22Rv1 (cell line): ENCODE data around the gene CYSTM1.

Experiments used
- H3K27ac ChIP-seq: fragments of 450-650 bp; 2 replicates; pipeline ENCODE4 v1.5.1; 2017
- ZFX ChIP-seq: fragments of 450-650 bp; IDR thresholded peaks from 2 replicates; pipeline ENCODE4 v1.6.1; 2017; ENCODE audit warnings: antibody characterized with exemption, borderline replicate concordance
- TF ChIP-seq, protein P1 (sequence below): fragments of 450-650 bp; IDR thresholded peaks from 2 replicates; pipeline ENCODE4 v1.5.1; 2017; ENCODE audit warnings: mild to moderate bottlenecking

Gene CYSTM1, protein sequence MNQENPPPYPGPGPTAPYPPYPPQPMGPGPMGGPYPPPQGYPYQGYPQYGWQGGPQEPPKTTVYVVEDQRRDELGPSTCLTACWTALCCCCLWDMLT

GRCh38 chr5:140174465-140175366 lies at the start of gene CYSTM1:
Gene CYSTM1, plus strand, starts transcription at chr5:140175188. Its CDS starts 19,278 bp downstream, at chr5:140194466.
- H3K27ac ChIP-seq = peak within 1 kb of the TSS; percentile 59
- TF ChIP-seq, protein P1, sequence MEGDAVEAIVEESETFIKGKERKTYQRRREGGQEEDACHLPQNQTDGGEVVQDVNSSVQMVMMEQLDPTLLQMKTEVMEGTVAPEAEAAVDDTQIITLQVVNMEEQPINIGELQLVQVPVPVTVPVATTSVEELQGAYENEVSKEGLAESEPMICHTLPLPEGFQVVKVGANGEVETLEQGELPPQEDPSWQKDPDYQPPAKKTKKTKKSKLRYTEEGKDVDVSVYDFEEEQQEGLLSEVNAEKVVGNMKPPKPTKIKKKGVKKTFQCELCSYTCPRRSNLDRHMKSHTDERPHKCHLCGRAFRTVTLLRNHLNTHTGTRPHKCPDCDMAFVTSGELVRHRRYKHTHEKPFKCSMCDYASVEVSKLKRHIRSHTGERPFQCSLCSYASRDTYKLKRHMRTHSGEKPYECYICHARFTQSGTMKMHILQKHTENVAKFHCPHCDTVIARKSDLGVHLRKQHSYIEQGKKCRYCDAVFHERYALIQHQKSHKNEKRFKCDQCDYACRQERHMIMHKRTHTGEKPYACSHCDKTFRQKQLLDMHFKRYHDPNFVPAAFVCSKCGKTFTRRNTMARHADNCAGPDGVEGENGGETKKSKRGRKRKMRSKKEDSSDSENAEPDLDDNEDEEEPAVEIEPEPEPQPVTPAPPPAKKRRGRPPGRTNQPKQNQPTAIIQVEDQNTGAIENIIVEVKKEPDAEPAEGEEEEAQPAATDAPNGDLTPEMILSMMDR = no peak
- no peak for TF ChIP-seq ZFX

DNA sequence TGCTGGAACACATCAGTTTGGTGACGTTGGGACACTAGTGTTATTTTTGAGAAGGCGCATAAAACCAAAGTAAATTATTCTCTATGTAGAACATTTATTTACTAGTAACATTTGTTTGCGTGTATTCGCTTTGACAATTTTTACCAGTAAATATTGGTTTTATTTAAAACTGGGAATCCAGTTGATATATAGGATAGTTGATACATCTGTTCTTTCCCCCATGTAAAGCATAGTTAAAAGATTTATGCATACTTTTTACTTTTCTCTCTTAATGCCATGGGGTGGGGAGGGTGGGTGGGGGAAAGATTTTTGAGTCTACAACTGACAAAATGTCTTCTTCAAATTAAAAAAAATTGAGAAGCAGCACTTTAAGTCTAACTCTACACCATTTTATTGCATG lies 49.4 kb upstream of the CYSTM1 start, which contains the start of gene IGIP:
TSS of gene IGIP (plus strand) at position 301 of the 400 bp plus-strand sequence. CDS start 2,540 bp downstream, outside the sequence.
- H3K27ac ChIP-seq = no peak within 1 kb of the TSS
- no peak for TF ChIP-seq ZFX
- TF ChIP-seq, protein P1 = no peak

DNA sequence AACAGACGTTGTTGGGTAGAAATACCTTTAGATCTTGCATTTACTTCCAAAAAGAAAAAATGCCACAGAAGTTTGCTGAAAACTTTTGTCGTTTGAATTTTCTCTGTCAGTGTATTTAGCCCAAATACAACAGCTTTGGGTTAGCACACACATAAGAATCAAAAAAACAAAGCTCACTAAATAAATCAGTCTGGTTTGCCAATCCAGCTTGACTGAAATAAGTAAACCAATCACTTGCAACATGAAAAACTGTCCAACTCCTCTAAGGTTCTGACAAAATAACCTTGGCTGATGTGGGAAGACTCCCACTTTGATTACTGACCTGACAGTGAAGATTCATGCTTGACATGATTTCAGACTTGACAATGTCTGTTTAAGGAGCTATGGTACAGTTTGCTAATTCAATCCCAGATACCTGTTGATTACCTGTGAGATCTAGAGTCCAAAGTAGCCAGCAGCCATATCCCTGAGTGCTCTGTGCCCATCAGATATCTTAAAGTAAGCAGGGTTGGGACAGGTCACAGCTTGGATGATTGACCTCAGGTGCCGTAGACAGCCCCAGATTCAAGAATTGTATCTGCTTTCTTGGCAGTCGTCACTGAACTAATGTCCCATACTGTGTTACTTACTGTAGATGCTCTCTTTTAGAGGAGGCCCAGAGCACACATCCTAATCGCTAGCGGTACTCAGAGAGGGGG lies 48.5 kb upstream of the CYSTM1 start:
- TF ChIP-seq ZFX = no peak
- TF ChIP-seq, protein P1 = no peak

DNA sequence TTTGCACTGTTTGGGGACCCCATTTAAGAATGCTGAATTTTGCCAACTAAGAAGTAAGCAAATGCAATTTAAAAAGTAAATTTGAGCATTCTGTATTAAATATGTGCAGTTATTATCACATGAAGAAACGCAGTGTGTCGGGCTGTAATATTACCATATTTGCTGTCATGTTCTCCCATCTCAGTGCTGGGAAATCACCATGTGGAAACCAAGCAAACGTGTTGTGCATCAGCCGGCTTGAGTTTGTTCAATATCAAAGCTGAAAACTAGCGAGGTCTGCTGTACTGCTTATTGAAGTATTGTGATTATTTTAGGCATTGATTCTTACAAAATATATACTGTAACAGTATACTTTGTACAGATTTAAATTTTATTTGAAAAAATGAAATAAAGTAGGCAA lies 46.6 kb upstream of the CYSTM1 start:
- no peak for TF ChIP-seq ZFX
- TF ChIP-seq, protein P1 = no peak
- H3K27ac ChIP-seq = no peak overlapping the region

More for the DNA sequence above, 48.5 kb upstream of the CYSTM1 start:
- H3K27ac ChIP-seq = no peak overlapping the region

DNA sequence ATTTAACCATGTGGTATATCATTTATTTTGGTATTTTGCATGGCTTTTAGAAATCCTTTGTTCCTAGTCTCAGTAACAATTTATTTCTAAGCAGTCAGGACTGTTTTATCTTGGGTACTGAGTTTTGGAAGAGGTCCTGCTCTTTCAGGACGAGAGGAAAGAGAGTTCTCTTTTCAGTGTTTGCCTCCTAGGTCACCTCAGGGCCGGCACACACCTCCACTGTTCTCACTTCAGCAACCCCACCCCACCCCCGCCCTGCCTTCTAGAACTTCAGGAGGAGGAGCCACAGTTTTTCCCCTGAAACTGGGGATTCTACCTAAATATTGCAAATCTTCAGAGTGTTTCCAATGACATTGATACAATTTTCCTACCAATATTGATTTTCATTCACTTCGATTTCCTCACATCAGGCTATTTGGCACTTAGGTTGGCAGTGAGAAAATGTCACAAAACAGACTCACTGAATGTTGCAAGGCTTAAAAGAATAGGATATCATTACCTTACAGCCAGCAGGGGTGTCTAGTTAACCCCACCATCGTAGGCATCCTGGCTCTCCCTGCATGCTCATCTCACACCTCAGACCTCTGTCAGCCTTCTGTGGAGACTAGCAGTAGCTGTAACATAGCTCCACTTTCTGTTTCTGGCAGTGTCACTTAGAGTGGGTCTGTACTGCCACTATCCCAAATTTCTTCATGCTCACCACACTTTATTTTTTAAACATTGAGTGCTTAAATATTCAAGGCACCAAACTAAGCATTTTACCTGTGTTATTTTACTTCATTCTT lies 43.8 kb upstream of the CYSTM1 start:
- H3K27ac ChIP-seq = no peak overlapping the region
- no peak for TF ChIP-seq ZFX
- TF ChIP-seq, protein P1 = no peak

DNA sequence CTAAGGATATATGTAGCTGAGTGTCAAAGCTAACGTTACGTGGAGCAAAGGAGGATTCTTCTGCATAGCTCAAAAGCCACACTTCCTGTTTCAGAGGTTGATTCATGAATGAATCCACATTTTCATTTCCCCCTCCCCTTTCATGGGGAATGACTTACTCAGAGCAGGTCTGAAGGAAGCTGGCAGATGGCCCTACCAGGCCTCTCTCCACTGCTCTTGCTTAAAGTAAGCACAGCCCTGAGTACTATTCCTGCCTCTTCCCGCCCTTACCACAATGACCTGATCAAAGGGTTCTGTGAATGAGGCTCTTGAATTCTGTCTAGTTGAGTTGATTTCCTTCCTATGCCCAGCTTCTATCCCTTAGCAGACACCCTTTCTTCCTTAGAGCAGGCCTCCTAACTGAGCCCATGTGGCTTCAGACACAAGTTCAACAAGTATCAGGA lies 43.0 kb upstream of the CYSTM1 start:
- TF ChIP-seq, protein P1 = no peak
- no peak for TF ChIP-seq ZFX
- no peak overlapping the region for H3K27ac ChIP-seq
